Heart right ventricle (tissue), 16 donors: ENCODE measurements around the gene SH2D3C. TPM values are rescaled to one million over a fixed set of nuclear protein-coding genes. Genes with fewer than 3 reads are reported as not detected.
A peak's percentile ranks its signal among the peaks of the same experiment; 100 is the strongest.

Source experiments
- ATAC-seq, 8 donors: fragments of 200-7000 bp; cut with Tn5 transposase; one replicate each; pipeline ENCODE4 v1.9.1; 2020; ENCODE audit warnings: mild to moderate bottlenecking in 8 of 8, moderate library complexity in 8 of 8, moderate number of reproducible peaks in 1 of 8
- DNase-seq, 2 donors: peaks; one replicate each; pipeline ENCODE4 v3.0.0-alpha.2; 2020
- H3K27ac ChIP-seq, 10 donors: fragments of 200-600 bp; sonication (generic) in 2 of 10; one replicate each; pipeline versions ENCODE4 v1.5.0 to v1.8.0; 2020 to 2022; ENCODE audit warnings: mild to moderate bottlenecking in 3 of 10
- H3K27me3 ChIP-seq, 7 donors: fragments of 200-600 bp; one replicate each; pipeline ENCODE4 v1.8.0; 2021 to 2022; ENCODE audit warnings: mild to moderate bottlenecking in 2 of 7
- H3K36me3 ChIP-seq, 9 donors: fragments of 200-600 bp; sonication (generic) in 1 of 9; one replicate each; pipeline versions ENCODE4 v1.5.0 to v1.8.0; 2020 to 2022; ENCODE audit warnings: mild to moderate bottlenecking in 2 of 9
- H3K4me1 ChIP-seq, 9 donors: fragments of 200-600 bp; sonication (generic) in 1 of 9; one replicate each; pipeline versions ENCODE4 v1.5.0 to v1.8.0; 2020 to 2022; ENCODE audit warnings: mild to moderate bottlenecking in 4 of 9
- H3K4me3 ChIP-seq, 10 donors: fragments of 200-600 bp; sonication (generic) in 2 of 10; one replicate each; pipeline versions ENCODE4 v1.5.0 to v1.8.0; 2020 to 2022; ENCODE audit warnings: mild to moderate bottlenecking in 7 of 10, moderate library complexity in 2 of 10
- H3K9me3 ChIP-seq, 11 donors: fragments of 200-600 bp in 10 of 11; sonication (generic) in 2 of 11; one replicate each; pipeline versions ENCODE4 v1.5.0 to v1.8.0; 2013 to 2022; ENCODE audit warnings: mild to moderate bottlenecking in 2 of 11, control low read depth in 1 of 11, moderate library complexity in 1 of 11
- CTCF ChIP-seq, 9 donors: fragments of 200-600 bp; sonication (generic) in 2 of 9; IDR thresholded peaks; one replicate each; pipeline versions ENCODE4 v1.5.0 to v1.8.0; 2021 to 2022; ENCODE audit warnings: antibody characterized with exemption in 9 of 9, mild to moderate bottlenecking in 5 of 9, moderate library complexity in 1 of 9
- WGBS, 2 donors: extraction: QIAGEN DNeasy Blood & Tissue Kit; methylation state at CpG; one replicate each; pipeline ENCODE4 v1.1.7; 2013; ENCODE audit warnings: inconsistent platforms in 1 of 2; 5-methylcytosine and 5-hydroxymethylcytosine counted together
- intact Hi-C, 10 donors: fragments of 100-400 bp; cut with DNase I; formaldehyde crosslinking; loops; one replicate each; pipeline versions ENCODE4 v1.11.1 to v1.14.2; 2022
- polyA plus RNA-seq, 2 donors: library from polyadenylated mRNA; stranded (reverse); fragments of 200-250 nt; gene quantifications; one replicate each; pipeline ENCODE4 v1.2.3, GENCODE V29; 2013
- total RNA-seq, 10 donors: library from RNA; stranded (reverse); fragmentation: NEBNext Ultra II Directional in 3 of 10; extraction: Animal tissue kit (Norgen Biotek cat#: 25700) in 3 of 10; gene quantifications; one replicate each; pipeline versions ENCODE4 v1.2.1 to v1.2.4, GENCODE V29; 2021 to 2023
- donor health status: Arrhythmogenic right ventricular cardiomyopathy.
- donor health status: ischemic (EF 13 %, LVEDD 7.1; RV severe dilation, severe dysfunction).
- donor health status: healthy with polysubstance abuse.
- donor health status: DM: no; HTN: yes; CAD: no.
- donor health status: DM: no; HTN: no; CAD: no.
- donor health status: ischemic (EF 25% LVEDD 6.9; RV normal size, moderate dysfunction).
- donor health status: ischemic (EF 25% LVEDD 5.7; RV mildly dilated, moderate dysfunction).
- donor health status: healthy.
- donor health status: DM: yes; HTN: yes; CAD: no.
- donor health status: Ischemic cardiomyopathy.
- donor health status: ischemic (EF 35%, LVEDD 5.7; RV mildly dilated, moderate dysfunction).
- donor health status: nonischemic (EF 11% LVEDD 7.7; RV severe dilation, severe dysfunction).
- donor health status: DM: yes; HTN: yes; CAD: no.
- donor health status: PGD.
- donor health status: ischemic (EF 29% LVEDD 5.4; RV normal size, mild dysfunction).
- donor health status: nonischemic (EF 23%, LVEDD 6.1; RV moderate dilation, normal function).

Gene SH2D3C
- total and polyA plus RNA-seq, 12 donors: 10.9 to 36.7 (median 18.8) TPM

- DNase-seq: no peak
- 22 to 24% methylated on average over 10 of the region's 10 CpGs for WGBS, 2 donors
- intact Hi-C loops: loop anchor here in 4 of 10 donors (1.0 to 10.0 kb wide), 4 partner anchors 15 to 113 kb away; partner anchors contain the start of genes CDK9 (in 2 of the 4) and ST6GALNAC4 (in 1 of the 4)
- peak in 1 of 8 donors; percentile 1 for ATAC-seq
- peak in 4 of 9 donors; percentile 12 to 37 (median 34) for TF ChIP-seq CTCF (IDR thresholded peaks at IDR 0.05)
- peak overlapping the region; percentile 81 to 98 (median 93) for H3K27ac ChIP-seq
- no peaks in the 10 kb centered on the region for H3K9me3 ChIP-seq
- H3K4me1 ChIP-seq: peaks cover 8 to 42% (median 22%) of the 10 kb centered on the region in 9 donors
- H3K4me3 ChIP-seq: peak overlapping the region in 9 of 10 donors; percentile 53 to 79 (median 71)
- peaks cover 0 to 28% (median under 1%) of the 10 kb centered on the region in 9 donors for H3K36me3 ChIP-seq
- no peaks in the 10 kb centered on the region for H3K27me3 ChIP-seq
Measured at GRCh38 chr9:127801955-127802575, 23.6 kb upstream of the SH2D3C start.

GRCh38 chr9:127796852-127797370 lies 18.4 kb upstream of the SH2D3C start:
- H3K4me3 ChIP-seq: no peak overlapping the region
- intact Hi-C loops: no loop called here
- H3K9me3 ChIP-seq: no peaks in the 10 kb centered on the region
- peaks cover 9 to 39% (median 24%) of the 10 kb centered on the region in 9 donors for H3K4me1 ChIP-seq
- ATAC-seq (peak in 1 of 8 donors; percentile 2), DNase-seq (no peak)
- peak overlapping the region in 5 of 10 donors; percentile 18 to 37 (median 33) for H3K27ac ChIP-seq
- TF ChIP-seq CTCF (IDR thresholded peaks at IDR 0.05): no peak
- H3K27me3 ChIP-seq: no peaks in the 10 kb centered on the region
- peaks cover 0 to 25% (median under 1%) of the 10 kb centered on the region in 9 donors for H3K36me3 ChIP-seq
- WGBS, 2 donors: 54 to 66% methylated on average over 11 of the region's 11 CpGs

DNA sequence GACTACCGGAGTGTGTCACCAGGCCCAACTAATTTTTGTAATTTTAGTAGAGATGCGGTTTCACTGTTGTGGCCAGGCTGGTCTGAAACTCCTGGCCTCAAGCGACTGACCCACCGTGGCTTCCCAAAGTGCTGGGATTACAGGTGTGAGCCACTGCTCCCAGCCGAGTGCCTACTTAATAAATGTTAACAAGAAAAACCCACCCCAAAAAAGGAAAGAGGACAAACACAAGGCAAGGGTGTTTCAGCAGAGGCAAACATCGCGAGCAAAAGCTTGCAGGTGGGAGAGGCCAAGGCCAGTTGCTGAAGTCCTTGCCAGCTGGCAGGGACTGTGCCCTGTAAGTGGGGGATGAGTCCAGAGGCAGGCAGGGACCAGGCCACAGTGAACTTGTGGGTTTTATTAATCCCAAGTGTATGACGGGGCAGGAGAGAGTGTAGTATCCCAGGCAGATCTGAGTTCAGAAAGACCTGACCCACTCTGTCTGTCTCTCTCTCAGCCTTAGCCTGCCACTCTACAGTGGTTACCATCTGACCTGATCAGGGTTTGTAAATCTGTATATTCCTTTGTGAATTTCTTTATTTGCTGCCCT lies 17.9 kb upstream of the SH2D3C start:
- peaks cover 9 to 35% (median 23%) of the 10 kb centered on the region in 9 donors for H3K4me1 ChIP-seq
- TF ChIP-seq CTCF (IDR thresholded peaks at IDR 0.05): no peak
- intact Hi-C loops: no loop called here
- H3K27me3 ChIP-seq: no peaks in the 10 kb centered on the region
- peaks cover 0 to 31% (median 4%) of the 10 kb centered on the region in 9 donors for H3K36me3 ChIP-seq
- peak in 7 of 8 donors; percentile 46 to 73 (median 61) for ATAC-seq
- no peak overlapping the region for H3K4me3 ChIP-seq
- DNase-seq: no peak
- H3K27ac ChIP-seq: peak overlapping the region in 5 of 10 donors; percentile 18 to 37 (median 33)
- WGBS, 2 donors: 53 to 60% methylated on average over 8 of the region's 8 CpGs
- no peaks in the 10 kb centered on the region for H3K9me3 ChIP-seq

- Histone ChIP-seq H3K36me3 (peaks cover 0 to 52% (median 19%) of the 10 kb centered on the region in 9 donors), H3K4me3 (no peak overlapping the region), H3K9me3 (no peaks in the 10 kb centered on the region), H3K27ac (peak overlapping the region in 5 of 10 donors; percentile 8 to 74 (median 33)), H3K4me1 (peaks cover 18 to 52% (median 36%) of the 10 kb centered on the region in 9 donors), H3K27me3 (no peaks in the 10 kb centered on the region)
- intact Hi-C loops: loop anchor here in 1 of 10 donors (5.0 kb wide), 1 partner anchor 118 kb away; no protein-coding TSS in a partner anchor
- DNase-seq (no peak), ATAC-seq (peak in 1 of 8 donors; percentile 5)
- WGBS, 2 donors: 84% methylated on average over 14 of the region's 14 CpGs
- TF ChIP-seq CTCF (IDR thresholded peaks at IDR 0.05): no peak
Measured at GRCh38 chr9:127794001-127794791, 15.7 kb upstream of the SH2D3C start.
